ENCODE measurements around the gene FGF12.

The FGF12 gene

GRCh38 chr3:192685801-192686200 is 41.5 kb downstream of the FGF12 start:
- DNase-seq (ENCODE audit: low spot score) = no peak

- DNase-seq (ENCODE audit: low spot score) = no peak
Measured at GRCh38 chr3:192684151-192684550, 43.2 kb downstream of the FGF12 start.

GRCh38 chr3:192675958-192676649 is 51.2 kb downstream of the FGF12 start:
- no peak for DNase-seq (ENCODE audit: low spot score)

GRCh38 chr3:192655628-192656027 is 71.7 kb downstream of the FGF12 start:
- no peak for DNase-seq (ENCODE audit: low spot score)

- no peak for DNase-seq (ENCODE audit: low spot score)
Measured at GRCh38 chr3:192655040-192655439, 72.3 kb downstream of the FGF12 start.

- DNase-seq (ENCODE audit: low spot score) = no peak
Measured at GRCh38 chr3:192653862-192654261, 73.5 kb downstream of the FGF12 start.

GRCh38 chr3:192652727-192653126 is 74.6 kb downstream of the FGF12 start:
- DNase-seq (ENCODE audit: low spot score) = no peak

- no peak for DNase-seq (ENCODE audit: low spot score)
Measured at GRCh38 chr3:192651836-192652512, 75.4 kb downstream of the FGF12 start.

- no peak for DNase-seq (ENCODE audit: low spot score)
Measured at GRCh38 chr3:192645437-192645836, 81.9 kb downstream of the FGF12 start.

GRCh38 chr3:192642651-192643050 is 84.7 kb downstream of the FGF12 start:
- DNase-seq (ENCODE audit: low spot score) = no peak

- no peak for DNase-seq (ENCODE audit: low spot score)
Measured at GRCh38 chr3:192641919-192642318, 85.4 kb downstream of the FGF12 start.

- DNase-seq (ENCODE audit: low spot score) = no peak
Measured at GRCh38 chr3:192639987-192640386, 87.4 kb downstream of the FGF12 start.

- DNase-seq (ENCODE audit: low spot score) = no peak
Measured at GRCh38 chr3:192637803-192638202, 89.5 kb downstream of the FGF12 start.

GRCh38 chr3:192636517-192637444 is 90.6 kb downstream of the FGF12 start:
- DNase-seq (ENCODE audit: low spot score) = no peak

- DNase-seq (ENCODE audit: low spot score) = no peak
Measured at GRCh38 chr3:192629429-192629828, 97.9 kb downstream of the FGF12 start.

- DNase-seq (ENCODE audit: low spot score) = no peak
Measured at GRCh38 chr3:192621909-192622308, 105.4 kb downstream of the FGF12 start.

- DNase-seq (ENCODE audit: low spot score) = no peak
Measured at GRCh38 chr3:192620275-192620674, 107.1 kb downstream of the FGF12 start.

GRCh38 chr3:192611411-192611810 is 115.9 kb downstream of the FGF12 start:
- no peak for DNase-seq (ENCODE audit: low spot score)

GRCh38 chr3:192608726-192609600 is 118.4 kb downstream of the FGF12 start:
- DNase-seq (ENCODE audit: low spot score) = no peak

- DNase-seq (ENCODE audit: low spot score) = no peak
Measured at GRCh38 chr3:192607798-192608197, 119.5 kb downstream of the FGF12 start.

GRCh38 chr3:192597913-192598312 is 129.4 kb downstream of the FGF12 start:
- no peak for DNase-seq (ENCODE audit: low spot score)

GRCh38 chr3:192597506-192597905 is 129.8 kb downstream of the FGF12 start:
- DNase-seq (ENCODE audit: low spot score) = no peak
